ENCODE results near the gene MBOAT2. TPM values are rescaled to one million over a fixed set of nuclear protein-coding genes. Genes with fewer than 3 reads are reported as not detected.
"Not testable (repeated sequence)": the region's sequence is repeated elsewhere in the genome, so short reads cannot be mapped to it uniquely, and the experiment has no call there.

MBOAT2 gene
- total RNA-seq, 3 donors from 2014 or later (not counting 1 experiment from before 2014, with no cell fraction given) = 2.9 to 18.4 (median 4.2) TPM

- DNase-seq (no peak), ATAC-seq (no peak)
- H3K27ac Mint-ChIP-seq = no peak overlapping the region
- TF ChIP-seq CTCF (IDR thresholded peaks at IDR 0.05) = no peak
- H3K36me3 Mint-ChIP-seq = no peaks in the 10 kb centered on the region
- Histone ChIP-seq H3K27ac (ENCODE audit: low read length) (no peak overlapping the region), H3K4me1 (ENCODE audit: control insufficient read depth, insufficient read depth, low read length) (no peaks in the 10 kb centered on the region), H3K27me3 (ENCODE audit: control insufficient read depth, insufficient read depth, low read length) (no peaks in the 10 kb centered on the region), H3K9me3 (ENCODE audit: control insufficient read depth, insufficient read depth, low read length) (no peaks in the 10 kb centered on the region), H3K36me3 (ENCODE audit: control insufficient read depth, insufficient read depth, low read length) (no peaks in the 10 kb centered on the region), H3K4me3 (ENCODE audit: low read length) (no peak overlapping the region)
- no CpG with 5 or more reads among the region's 1 CpG for WGBS (ENCODE audit: insufficient coverage)
- no peaks in the 10 kb centered on the region for H3K4me1 Mint-ChIP-seq
- H3K9me3 Mint-ChIP-seq = no peaks in the 10 kb centered on the region
- H3K27me3 Mint-ChIP-seq (ENCODE audit: low read depth in 2 of 2) = peaks cover 0 to 8% of the 10 kb centered on the region in 2 donors
- H3K4me3 Mint-ChIP-seq = no peak overlapping the region
- intact Hi-C loops (cut with micrococcal nuclease) = no loop called here
These were observed 85.1 kb downstream of the MBOAT2 start for GRCh38 chr2:8918412-8918811.

GRCh38 chr2:8915941-8916340 is 87.5 kb downstream of the MBOAT2 start:
- H3K4me1 ChIP-seq (ENCODE audit: control insufficient read depth, insufficient read depth, low read length) = no peaks in the 10 kb centered on the region
- no peaks in the 10 kb centered on the region for H3K36me3 ChIP-seq (ENCODE audit: control insufficient read depth, insufficient read depth, low read length)
- ATAC-seq = no peak
- H3K27ac ChIP-seq (ENCODE audit: low read length) = no peak overlapping the region
- WGBS (ENCODE audit: insufficient coverage) = 90% methylated on average over 4 of the region's 4 CpGs
- TF ChIP-seq CTCF (IDR thresholded peaks at IDR 0.05) = no peak
- Mint-ChIP-seq H3K36me3 (no peaks in the 10 kb centered on the region), H3K9me3 (no peaks in the 10 kb centered on the region), H3K27me3 (ENCODE audit: low read depth in 2 of 2) (peaks cover 0 to 3% of the 10 kb centered on the region in 2 donors), H3K4me1 (no peaks in the 10 kb centered on the region), H3K4me3 (no peak overlapping the region), H3K27ac (no peak overlapping the region)
- no peaks in the 10 kb centered on the region for H3K27me3 ChIP-seq (ENCODE audit: control insufficient read depth, insufficient read depth, low read length)
- no peaks in the 10 kb centered on the region for H3K9me3 ChIP-seq (ENCODE audit: control insufficient read depth, insufficient read depth, low read length)
- H3K4me3 ChIP-seq (ENCODE audit: low read length) = no peak overlapping the region
- intact Hi-C loops (cut with micrococcal nuclease) = no loop called here
- no peak for DNase-seq

GRCh38 chr2:8913767-8914166 is 89.7 kb downstream of the MBOAT2 start:
- intact Hi-C loops (cut with micrococcal nuclease); H3K27ac ChIP-seq (ENCODE audit: low read length): not testable (repeated sequence)

GRCh38 chr2:8907764-8908288 is 95.7 kb downstream of the MBOAT2 start:
- H3K4me3 Mint-ChIP-seq = no peak overlapping the region
- DNase-seq (no peak), ATAC-seq (no peak)
- H3K27me3 Mint-ChIP-seq (ENCODE audit: low read depth in 2 of 2) = peaks cover 8 to 9% of the 10 kb centered on the region in 2 donors
- TF ChIP-seq CTCF (IDR thresholded peaks at IDR 0.05) = no peak
- Histone ChIP-seq H3K9me3 (ENCODE audit: control insufficient read depth, insufficient read depth, low read length) (no peaks in the 10 kb centered on the region), H3K27me3 (ENCODE audit: control insufficient read depth, insufficient read depth, low read length) (no peaks in the 10 kb centered on the region), H3K36me3 (ENCODE audit: control insufficient read depth, insufficient read depth, low read length) (no peaks in the 10 kb centered on the region), H3K4me1 (ENCODE audit: control insufficient read depth, insufficient read depth, low read length) (no peaks in the 10 kb centered on the region), H3K27ac (ENCODE audit: low read length) (no peak overlapping the region), H3K4me3 (ENCODE audit: low read length) (no peak overlapping the region)
- WGBS (ENCODE audit: insufficient coverage) = 100% methylated on average over 1 of the region's 3 CpGs
- H3K4me1 Mint-ChIP-seq = no peaks in the 10 kb centered on the region
- intact Hi-C loops (cut with micrococcal nuclease) = no loop called here
- H3K27ac Mint-ChIP-seq = no peak overlapping the region
- H3K9me3 Mint-ChIP-seq = peaks cover 0 to 4% of the 10 kb centered on the region in 2 donors
- no peaks in the 10 kb centered on the region for H3K36me3 Mint-ChIP-seq

More at GRCh38 chr2:8913767-8914166, 89.7 kb downstream of the MBOAT2 start:
- H3K9me3 ChIP-seq (ENCODE audit: control insufficient read depth, insufficient read depth, low read length); DNase-seq; H3K36me3 Mint-ChIP-seq; H3K4me1 ChIP-seq (ENCODE audit: control insufficient read depth, insufficient read depth, low read length); H3K36me3 ChIP-seq (ENCODE audit: control insufficient read depth, insufficient read depth, low read length); H3K27me3 ChIP-seq (ENCODE audit: control insufficient read depth, insufficient read depth, low read length); H3K27ac Mint-ChIP-seq; ATAC-seq; H3K4me3 ChIP-seq (ENCODE audit: low read length); H3K4me1 Mint-ChIP-seq; H3K4me3 Mint-ChIP-seq; H3K9me3 Mint-ChIP-seq; H3K27me3 Mint-ChIP-seq (ENCODE audit: low read depth in 2 of 2): not testable (repeated sequence)
- WGBS (ENCODE audit: insufficient coverage) = 96% methylated on average over 5 of the region's 5 CpGs

- H3K27me3 Mint-ChIP-seq (ENCODE audit: low read depth in 2 of 2); H3K27ac Mint-ChIP-seq; DNase-seq; intact Hi-C loops (cut with micrococcal nuclease); H3K27me3 ChIP-seq (ENCODE audit: control insufficient read depth, insufficient read depth, low read length); H3K9me3 Mint-ChIP-seq; H3K9me3 ChIP-seq (ENCODE audit: control insufficient read depth, insufficient read depth, low read length); H3K36me3 ChIP-seq (ENCODE audit: control insufficient read depth, insufficient read depth, low read length); ATAC-seq; H3K4me1 ChIP-seq (ENCODE audit: control insufficient read depth, insufficient read depth, low read length); H3K4me3 Mint-ChIP-seq; H3K36me3 Mint-ChIP-seq; H3K4me3 ChIP-seq (ENCODE audit: low read length); H3K27ac ChIP-seq (ENCODE audit: low read length); H3K4me1 Mint-ChIP-seq: not testable (repeated sequence)
- 93% methylated on average over 7 of the region's 7 CpGs for WGBS (ENCODE audit: insufficient coverage)
These were observed 99.6 kb downstream of the MBOAT2 start for GRCh38 chr2:8903924-8904323.

GRCh38 chr2:8902757-8903156 is 100.7 kb downstream of the MBOAT2 start:
- H3K9me3 Mint-ChIP-seq; ATAC-seq; H3K27ac Mint-ChIP-seq; H3K4me3 ChIP-seq (ENCODE audit: low read length); H3K4me1 ChIP-seq (ENCODE audit: control insufficient read depth, insufficient read depth, low read length); H3K4me3 Mint-ChIP-seq; H3K9me3 ChIP-seq (ENCODE audit: control insufficient read depth, insufficient read depth, low read length); H3K36me3 Mint-ChIP-seq; intact Hi-C loops (cut with micrococcal nuclease); H3K27ac ChIP-seq (ENCODE audit: low read length); H3K36me3 ChIP-seq (ENCODE audit: control insufficient read depth, insufficient read depth, low read length); DNase-seq; H3K4me1 Mint-ChIP-seq; H3K27me3 ChIP-seq (ENCODE audit: control insufficient read depth, insufficient read depth, low read length); H3K27me3 Mint-ChIP-seq (ENCODE audit: low read depth in 2 of 2): not testable (repeated sequence)
- WGBS (ENCODE audit: insufficient coverage) = 98% methylated on average over 7 of the region's 7 CpGs
